NCI-H2081 (cell line): ENCODE measurements around the gene WWTR1.

ENCODE experiments used
- DNase-seq, 2 experiments: peaks; one replicate each; lab custom pipeline; 2025; lab: John Stamatoyannopoulos, UW

WWTR1 gene

DNA sequence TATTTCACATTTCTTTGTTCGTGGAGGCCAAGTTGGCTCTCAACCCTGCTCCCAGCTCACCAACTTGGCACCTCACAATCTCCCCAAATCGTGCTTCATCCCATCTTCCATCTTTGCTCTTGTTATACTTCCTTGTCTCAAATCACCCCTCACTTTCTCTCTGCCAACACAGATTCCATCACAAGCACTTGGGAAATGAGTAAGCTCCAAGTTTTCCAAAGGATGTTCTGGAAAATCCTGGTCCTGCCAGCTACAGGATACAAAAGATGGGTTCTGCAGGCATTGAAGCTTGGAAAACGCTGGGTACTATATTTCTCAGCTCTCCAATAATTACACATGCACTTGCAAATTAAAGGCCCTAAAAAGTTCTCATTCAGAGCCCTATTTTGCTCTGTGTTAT is 187.4 kb downstream of the WWTR1 start:
- no peak for DNase-seq

DNA sequence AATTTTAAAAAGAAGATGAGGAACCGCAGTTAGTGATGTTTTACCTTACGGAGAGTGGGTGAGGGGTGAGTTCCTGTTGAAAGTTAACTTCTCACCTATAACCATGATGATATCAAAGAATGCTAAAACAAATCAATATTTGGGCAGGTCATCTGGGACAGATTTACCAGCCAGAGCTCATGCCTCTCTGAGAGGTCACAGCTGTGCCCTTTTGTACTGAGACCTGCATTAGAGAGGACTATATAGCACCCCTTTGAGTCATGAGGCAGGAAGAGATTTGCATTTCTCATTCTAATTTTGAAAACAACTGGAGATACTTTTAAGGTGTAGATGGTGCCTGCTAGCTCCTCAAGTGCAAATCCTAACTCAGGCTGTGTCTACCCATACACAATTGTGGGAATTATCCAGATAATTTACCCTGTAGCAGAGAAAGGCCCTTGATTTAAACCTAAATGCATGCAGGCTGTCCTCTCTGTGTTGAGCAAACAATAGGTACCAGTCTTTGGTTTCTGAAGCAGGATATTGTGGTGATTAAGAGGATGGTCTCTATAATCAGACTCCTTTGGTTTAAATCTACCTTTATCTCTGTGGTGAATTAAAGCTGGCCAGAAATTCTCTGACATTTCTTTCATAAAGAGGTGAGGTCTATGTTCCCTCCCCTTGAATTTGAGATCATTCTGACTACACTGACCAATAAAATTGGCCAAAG is 189.2 kb downstream of the WWTR1 start:
- DNase-seq = no peak
